IPS-20b (cell line): ENCODE measurements around the gene DIP2B.

Experiments
- H3K27ac ChIP-seq: one replicate; pipeline ENCODE4 v1.5.1; 2013; ENCODE audit warnings: low read length
- H3K27me3 ChIP-seq: 2 replicates; pipeline ENCODE4 v1.6.1; 2013; ENCODE audit warnings: mild to moderate bottlenecking, low read length, inconsistent platforms; ENCODE audit not compliant: insufficient read depth
- H3K36me3 ChIP-seq: 2 replicates; pipeline ENCODE4 v1.6.1; 2013; ENCODE audit warnings: low read depth, mild to moderate bottlenecking, inconsistent platforms, low read length, moderate library complexity; ENCODE audit not compliant: insufficient read depth
- H3K4me1 ChIP-seq: 2 replicates; pipeline ENCODE4 v1.6.1; 2013; ENCODE audit warnings: mild to moderate bottlenecking, control low read depth, inconsistent platforms, low read length, moderate library complexity; ENCODE audit not compliant: insufficient read depth
- H3K4me3 ChIP-seq: 2 replicates; pipeline ENCODE4 v1.5.1; 2013; ENCODE audit warnings: mild to moderate bottlenecking, low read length, inconsistent platforms
- H3K9ac ChIP-seq: 2 replicates; pipeline ENCODE4 v1.6.1; 2013; ENCODE audit warnings: low read depth, mild to moderate bottlenecking, inconsistent platforms, low read length, moderate library complexity
- H3K9me3 ChIP-seq: 2 replicates; pipeline ENCODE4 v1.6.1; 2013; ENCODE audit warnings: mild to moderate bottlenecking, low read depth, low read length, inconsistent platforms; ENCODE audit not compliant: insufficient read depth

Gene DIP2B

DNA sequence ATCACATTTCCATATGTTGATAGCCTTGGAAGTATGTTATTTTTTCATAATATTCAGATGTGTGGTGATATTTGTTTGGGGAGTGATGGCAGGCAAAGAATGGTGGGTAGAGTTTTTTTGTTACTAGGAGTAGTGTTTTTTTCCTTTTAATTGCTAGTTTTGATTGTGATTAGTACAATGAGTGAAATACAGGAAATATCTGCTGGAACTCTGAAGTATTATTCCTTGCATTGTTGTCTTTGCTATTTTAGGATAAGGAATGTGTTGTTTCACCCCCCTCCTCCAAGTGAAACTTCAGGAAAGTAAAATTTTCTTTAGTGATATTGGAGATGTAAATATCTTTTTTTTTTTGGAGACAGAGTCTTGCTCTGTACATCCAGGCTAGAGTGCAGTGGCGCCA lies 105.4 kb downstream of the DIP2B start:
- Histone ChIP-seq H3K27me3 (no peaks in the 10 kb centered on the region), H3K9me3 (no peaks in the 10 kb centered on the region), H3K4me3 (no peak overlapping the region), H3K27ac (no peak overlapping the region), H3K4me1 (peaks cover 26% of the 10 kb centered on the region), H3K36me3 (no peaks in the 10 kb centered on the region), H3K9ac (no peak overlapping the region)

GRCh38 chr12:50611021-50611744 lies 106.4 kb downstream of the DIP2B start:
- Histone ChIP-seq H3K4me1 (peaks cover 35% of the 10 kb centered on the region), H3K27ac (no peak overlapping the region), H3K27me3 (no peaks in the 10 kb centered on the region), H3K9ac (no peak overlapping the region), H3K36me3 (no peaks in the 10 kb centered on the region), H3K9me3 (no peaks in the 10 kb centered on the region), H3K4me3 (no peak overlapping the region)

GRCh38 chr12:50612882-50613281 lies 108.1 kb downstream of the DIP2B start:
- Histone ChIP-seq H3K9me3 (no peaks in the 10 kb centered on the region), H3K27ac (no peak overlapping the region), H3K27me3 (no peaks in the 10 kb centered on the region), H3K4me1 (peaks cover 40% of the 10 kb centered on the region), H3K36me3 (no peaks in the 10 kb centered on the region), H3K9ac (no peak overlapping the region), H3K4me3 (no peak overlapping the region)

GRCh38 chr12:50613463-50613862 lies 108.7 kb downstream of the DIP2B start:
- Histone ChIP-seq H3K4me1 (peaks cover 40% of the 10 kb centered on the region), H3K27ac (no peak overlapping the region), H3K4me3 (no peak overlapping the region), H3K9me3 (no peaks in the 10 kb centered on the region), H3K27me3 (no peaks in the 10 kb centered on the region), H3K9ac (no peak overlapping the region), H3K36me3 (no peaks in the 10 kb centered on the region)

DNA sequence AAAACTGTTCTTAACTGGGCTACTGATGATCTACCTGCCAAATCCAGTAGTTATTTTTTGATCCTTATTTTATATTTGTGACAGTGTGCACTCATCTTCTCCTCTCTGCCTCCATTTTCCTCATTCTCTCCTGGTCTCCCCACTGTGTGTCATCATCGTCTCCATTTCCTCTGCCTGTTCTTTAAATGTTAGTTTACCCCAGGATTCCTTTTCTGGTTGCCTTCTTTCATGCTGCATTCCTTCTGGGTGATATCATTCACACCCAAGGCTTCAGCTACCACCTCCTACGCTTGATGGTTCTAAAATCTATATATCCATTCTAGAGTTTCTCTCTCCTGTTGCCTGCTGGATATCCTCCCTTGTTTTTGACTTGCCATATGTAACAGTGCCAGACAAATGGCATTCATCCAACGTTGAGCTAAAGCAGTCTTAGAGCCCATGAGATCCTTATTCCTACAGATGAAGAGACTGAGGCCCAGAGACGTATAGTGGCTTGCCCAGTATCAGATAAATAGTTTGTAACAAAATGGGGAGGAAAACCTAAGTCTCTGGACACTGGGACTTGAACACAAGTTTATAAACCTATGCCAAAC lies 109.5 kb downstream of the DIP2B start:
- peak overlapping the region; percentile 27 for H3K27ac ChIP-seq
- peaks cover 44% of the 10 kb centered on the region for H3K4me1 ChIP-seq
- H3K9ac ChIP-seq = peak overlapping the region; percentile 33; the same call in 1 of the 2 replicates
- no peaks in the 10 kb centered on the region for H3K27me3 ChIP-seq
- no peak overlapping the region for H3K4me3 ChIP-seq
- no peaks in the 10 kb centered on the region for H3K36me3 ChIP-seq
- H3K9me3 ChIP-seq = no peaks in the 10 kb centered on the region

DNA sequence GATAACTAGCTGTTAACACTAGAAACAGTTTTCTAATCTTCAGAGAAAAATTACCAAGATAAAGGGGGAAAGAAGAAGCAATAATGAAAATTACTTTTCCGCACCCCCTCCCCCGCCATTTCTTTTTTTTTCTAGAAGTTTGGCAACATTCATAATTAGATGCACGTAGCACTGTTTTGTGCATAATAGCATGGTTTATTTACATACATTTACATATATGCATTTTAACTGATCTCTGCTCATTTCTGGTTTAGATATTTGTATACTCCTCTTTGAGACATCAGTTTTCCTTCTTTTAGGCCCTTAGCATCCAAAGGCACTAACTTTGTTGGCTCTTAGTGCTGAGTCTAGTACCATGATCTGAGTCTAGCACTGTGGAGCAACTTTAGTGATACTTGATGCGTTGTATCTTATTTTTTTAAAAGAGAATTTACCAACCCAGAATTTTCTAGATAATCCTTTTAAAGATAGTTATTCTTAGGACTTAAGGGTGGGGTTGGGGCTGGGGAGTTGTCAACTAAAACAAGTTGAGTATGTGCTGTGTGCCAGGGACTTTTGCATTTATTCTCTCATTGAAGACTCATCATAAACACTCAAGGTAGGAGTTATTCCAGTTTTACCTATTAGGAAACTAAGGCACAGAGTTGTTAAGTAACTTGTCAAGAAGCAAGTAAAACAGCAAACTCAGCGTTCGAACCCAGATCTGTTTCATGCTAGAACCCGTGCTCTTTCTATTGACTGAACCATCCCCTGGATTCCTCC lies 110.5 kb downstream of the DIP2B start:
- Histone ChIP-seq H3K27me3 (no peaks in the 10 kb centered on the region), H3K9ac (no peak overlapping the region), H3K27ac (no peak overlapping the region), H3K9me3 (no peaks in the 10 kb centered on the region), H3K4me1 (peaks cover 51% of the 10 kb centered on the region), H3K4me3 (no peak overlapping the region), H3K36me3 (no peaks in the 10 kb centered on the region)

- Histone ChIP-seq H3K9me3 (no peaks in the 10 kb centered on the region), H3K27me3 (no peaks in the 10 kb centered on the region), H3K4me1 (peaks cover 56% of the 10 kb centered on the region), H3K9ac (peak overlapping the region; percentile 24; the same call in 1 of the 2 replicates), H3K4me3 (no peak overlapping the region), H3K27ac (no peak overlapping the region), H3K36me3 (no peaks in the 10 kb centered on the region)
These were observed 111.1 kb downstream of the DIP2B start for GRCh38 chr12:50615907-50616296.

DNA sequence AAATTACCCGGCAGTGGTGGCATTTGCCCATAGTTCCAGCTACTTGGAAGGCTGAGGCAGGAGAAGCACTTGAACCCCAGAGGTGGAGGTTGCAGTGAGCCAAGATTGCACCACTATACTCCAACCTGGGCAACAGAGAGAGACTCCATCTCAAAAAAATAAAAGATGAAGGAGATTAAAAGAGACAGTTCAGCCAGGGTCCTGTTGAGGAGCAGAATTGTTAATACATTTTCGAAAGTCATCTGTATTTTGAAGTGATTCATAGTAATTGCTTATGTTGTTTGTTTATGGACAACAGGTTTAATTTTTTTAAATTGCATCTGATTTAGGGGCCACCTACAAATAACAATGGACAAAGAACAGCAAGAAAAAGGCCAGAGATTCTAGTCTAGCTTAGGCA lies 112.9 kb downstream of the DIP2B start:
- peaks cover 70% of the 10 kb centered on the region for H3K4me1 ChIP-seq

DNA sequence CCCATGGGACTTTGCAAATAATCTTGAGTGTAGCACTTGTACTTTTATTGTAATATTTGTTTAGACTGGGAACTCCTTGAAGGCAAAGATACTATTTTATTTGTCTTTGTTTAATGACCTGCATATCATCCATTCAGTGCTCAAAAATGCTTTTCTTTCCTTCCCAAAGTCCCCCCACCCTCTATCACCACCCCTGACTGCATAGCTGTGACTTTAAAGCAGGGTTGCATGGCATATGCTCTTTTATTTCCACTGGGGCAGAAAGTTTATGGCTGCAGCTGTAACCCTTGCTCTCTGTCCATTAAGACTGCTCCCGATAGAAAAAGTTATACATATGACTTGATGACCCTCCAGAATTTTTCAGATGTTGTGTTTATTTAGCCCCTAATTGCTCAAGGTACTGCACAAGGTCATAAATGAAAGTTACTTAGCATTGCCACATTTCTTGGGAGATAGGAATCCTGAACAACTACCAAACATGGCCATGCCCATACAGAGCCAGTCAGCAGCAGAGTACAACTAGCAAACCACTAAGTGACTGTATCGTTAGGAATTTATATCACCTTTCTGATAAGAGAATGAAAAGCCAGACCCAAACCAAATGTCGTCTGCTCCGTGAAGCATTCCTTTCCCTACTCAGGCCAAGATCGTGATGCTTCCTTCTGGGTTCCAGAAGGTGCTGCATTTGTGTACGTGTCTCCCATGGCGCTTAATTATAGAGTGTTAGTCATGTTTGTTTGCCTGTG lies 114.3 kb downstream of the DIP2B start:
- H3K4me1 ChIP-seq = peaks cover 56% of the 10 kb centered on the region
- no peak overlapping the region for H3K27ac ChIP-seq
- no peak overlapping the region for H3K4me3 ChIP-seq
- H3K9me3 ChIP-seq = no peaks in the 10 kb centered on the region
- H3K36me3 ChIP-seq = no peaks in the 10 kb centered on the region
- H3K27me3 ChIP-seq = no peaks in the 10 kb centered on the region
- H3K9ac ChIP-seq = no peak overlapping the region

More for the DNA sequence above, 112.9 kb downstream of the DIP2B start:
- H3K36me3 ChIP-seq = no peaks in the 10 kb centered on the region
- no peak overlapping the region for H3K9ac ChIP-seq
- no peak overlapping the region for H3K4me3 ChIP-seq
- no peaks in the 10 kb centered on the region for H3K9me3 ChIP-seq
- H3K27me3 ChIP-seq = no peaks in the 10 kb centered on the region
- H3K27ac ChIP-seq = no peak overlapping the region

- peaks cover 52% of the 10 kb centered on the region for H3K4me1 ChIP-seq
- no peaks in the 10 kb centered on the region for H3K36me3 ChIP-seq
- no peak overlapping the region for H3K27ac ChIP-seq
- H3K9me3 ChIP-seq = no peaks in the 10 kb centered on the region
- H3K9ac ChIP-seq = no peak overlapping the region
- H3K27me3 ChIP-seq = no peaks in the 10 kb centered on the region
- H3K4me3 ChIP-seq = no peak overlapping the region
These were observed 114.8 kb downstream of the DIP2B start for GRCh38 chr12:50619610-50619958.

DNA sequence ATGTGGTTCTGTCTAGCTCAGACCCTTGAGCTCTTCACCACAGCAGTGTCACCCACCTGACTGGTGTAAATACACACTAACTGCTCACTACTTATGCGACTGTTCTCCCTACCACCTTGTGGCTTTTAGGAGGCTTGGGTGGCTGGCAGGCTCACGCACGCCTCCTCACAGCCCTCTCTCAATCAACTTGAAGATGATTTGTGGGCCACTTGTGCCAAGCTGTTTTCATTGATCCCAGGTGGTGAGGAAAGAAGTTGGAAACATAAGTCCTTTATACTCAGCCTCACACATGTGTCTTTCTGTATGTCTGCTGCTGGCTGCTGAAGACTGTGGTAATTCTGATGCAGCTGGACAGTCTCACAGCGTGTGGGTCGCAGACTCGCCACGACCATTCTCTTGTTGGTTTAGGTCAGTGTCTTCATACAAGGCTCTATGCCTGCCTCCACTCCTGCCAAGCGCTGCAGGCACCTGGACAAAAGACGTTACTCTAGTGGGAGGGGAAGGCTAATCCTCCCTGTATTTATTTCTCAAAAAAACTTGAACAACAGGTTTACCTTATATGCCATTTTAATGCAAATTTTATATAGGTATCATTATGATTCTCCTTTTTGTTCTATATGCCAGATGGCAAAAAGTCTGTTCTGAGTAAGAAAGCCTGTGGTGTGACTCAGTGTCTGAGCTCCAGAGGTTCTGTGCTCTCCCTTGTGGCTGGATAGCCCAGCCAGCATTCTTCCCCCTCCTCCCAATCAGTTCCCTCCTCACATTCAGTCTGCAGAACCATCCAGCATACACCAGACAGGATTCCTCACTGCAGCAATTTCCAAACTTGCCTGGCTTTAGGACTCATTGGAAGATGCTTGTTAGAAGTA lies 115.6 kb downstream of the DIP2B start:
- H3K27me3 ChIP-seq = no peaks in the 10 kb centered on the region
- peaks cover 52% of the 10 kb centered on the region for H3K4me1 ChIP-seq
- no peaks in the 10 kb centered on the region for H3K9me3 ChIP-seq
- peak overlapping the region; percentile 3; the same call in 1 of the 2 replicates for H3K9ac ChIP-seq
- H3K27ac ChIP-seq = no peak overlapping the region
- no peaks in the 10 kb centered on the region for H3K36me3 ChIP-seq
- no peak overlapping the region for H3K4me3 ChIP-seq
